ENCODE measurements around the gene COA3.

COA3 gene

GRCh38 chr17:42754782-42755181 lies 43.7 kb downstream of the COA3 start:
- DNase-seq (ENCODE audit: low read depth in 4 of 4, low spot score in 1 of 4): no peak

GRCh38 chr17:42751628-42752027 lies 46.9 kb downstream of the COA3 start:
- DNase-seq (ENCODE audit: low read depth in 4 of 4, low spot score in 1 of 4): no peak

DNA sequence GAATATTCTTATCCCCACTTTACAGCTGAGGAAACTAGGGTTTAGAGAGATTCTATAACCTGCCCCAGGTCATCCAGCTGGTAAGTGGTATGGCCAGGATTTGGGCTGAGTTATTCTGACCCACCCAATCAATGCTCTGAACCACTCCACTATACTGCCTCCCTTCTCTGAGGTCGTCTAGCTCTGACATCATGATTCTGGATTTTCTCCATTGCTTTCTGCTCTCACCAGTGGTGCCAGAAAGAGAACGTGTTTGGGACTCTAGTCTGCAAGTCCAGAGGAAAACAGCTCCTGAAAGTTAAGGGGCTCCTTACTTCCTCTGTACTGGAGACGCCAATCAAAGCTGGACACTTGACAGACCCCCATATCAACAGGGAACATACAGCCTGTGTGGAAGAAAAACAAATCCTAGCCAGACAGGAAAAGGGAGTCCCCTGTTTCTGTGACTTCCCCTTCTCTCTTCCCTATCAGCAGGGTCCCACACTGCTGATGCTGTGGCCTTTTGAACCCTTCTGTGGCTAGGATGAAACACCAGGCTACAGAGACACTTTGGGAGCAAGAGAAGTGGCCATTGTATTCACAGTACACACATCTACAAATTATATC lies 47.7 kb downstream of the COA3 start:
- DNase-seq (ENCODE audit: low read depth in 4 of 4, low spot score in 1 of 4): no peak

DNA sequence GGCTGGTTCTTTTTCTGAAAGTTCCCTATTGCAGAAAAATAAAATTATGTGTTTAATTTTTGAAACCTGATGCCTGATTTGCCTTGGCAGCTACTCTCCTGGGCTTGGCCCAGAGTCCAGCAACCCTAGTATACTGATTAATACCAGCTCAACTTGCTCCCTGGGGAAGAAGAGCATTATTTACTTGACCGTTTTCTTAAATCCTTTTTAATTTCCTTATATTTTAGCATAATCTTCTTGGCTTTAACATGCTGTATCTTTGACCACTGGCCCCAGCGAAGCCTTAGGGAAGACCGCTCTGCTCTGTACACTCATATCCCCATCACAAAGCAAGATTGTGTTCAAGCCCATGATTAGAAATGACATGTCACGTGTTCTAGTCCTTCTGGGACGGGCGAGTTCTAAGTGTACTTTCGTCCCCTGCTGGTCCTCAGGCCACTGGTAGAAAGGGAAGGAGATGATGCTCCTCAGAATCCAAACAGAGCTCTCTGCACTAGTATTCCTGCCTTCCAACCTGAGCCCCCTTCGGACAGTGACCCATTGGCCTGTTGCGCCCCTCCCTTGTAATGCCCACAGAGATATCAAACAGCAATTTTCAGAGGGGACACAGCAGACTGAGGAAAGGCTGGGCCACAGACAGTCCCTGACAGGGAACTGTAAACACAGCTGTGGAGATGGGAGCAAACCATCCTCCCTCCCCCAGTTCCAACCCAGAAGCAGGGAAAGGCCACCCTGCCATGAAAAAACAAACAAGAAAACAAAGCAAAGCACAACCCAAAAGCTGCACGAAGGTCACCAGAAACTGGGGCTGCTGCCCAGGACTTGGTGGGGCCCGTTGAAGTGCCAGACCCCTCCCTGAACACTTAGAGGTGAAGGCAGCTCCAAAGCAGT lies 49.4 kb downstream of the COA3 start:
- no peak for DNase-seq (ENCODE audit: low read depth in 4 of 4, low spot score in 1 of 4)

GRCh38 chr17:42748202-42748907 lies 50.1 kb downstream of the COA3 start:
- no peak for DNase-seq (ENCODE audit: low read depth in 4 of 4, low spot score in 1 of 4)
